D721Med (cell line): ENCODE results near the gene MAP7.

ENCODE experiments used
- DNase-seq: peaks from one replicate; pipeline ENCODE4 v3.0.0; 2011; ENCODE audit warnings: low spot score; ENCODE audit not compliant: insufficient read length
- FAIRE-seq: peaks from 2 replicates; lab custom pipeline; 2011; peaks lifted over from hg19 to GRCh38; lab: Jason Lieb, UNC
- CTCF ChIP-seq: IDR thresholded peaks from 2 replicates; pipeline ENCODE4 v1.5.1; 2012; ENCODE audit warnings: mild to moderate bottlenecking, control low read depth; ENCODE audit not compliant: insufficient read depth; ENCODE audit errors: missing control alignments

Gene MAP7

DNA sequence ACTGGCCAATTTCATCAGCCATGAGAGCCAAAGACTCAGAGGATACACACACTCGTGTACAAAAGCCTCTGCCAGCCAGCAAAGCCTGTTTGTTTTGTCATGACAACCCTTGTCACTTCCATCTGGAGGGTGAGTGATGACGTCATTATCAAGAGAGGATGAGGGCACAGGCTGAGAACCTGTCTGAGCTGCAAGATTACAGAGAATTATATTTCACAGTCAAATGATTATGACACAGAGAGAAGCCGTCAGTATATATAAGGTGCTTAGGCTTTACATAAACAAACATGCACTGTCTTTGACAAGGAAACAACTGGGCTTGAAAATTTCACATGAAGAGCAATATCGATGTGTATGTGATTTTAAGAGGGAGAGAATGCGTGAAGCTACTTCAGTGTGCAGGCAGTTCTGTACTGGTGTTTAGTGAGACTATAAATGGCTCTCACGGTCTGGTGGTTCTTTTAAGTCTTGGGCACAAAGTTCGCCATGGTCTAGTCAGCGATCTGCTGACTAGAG lies 224.1 kb downstream of the MAP7 start:
- peak; percentile 99 for FAIRE-seq
- no peak for TF ChIP-seq CTCF
- DNase-seq, result no peak

- no peak for TF ChIP-seq CTCF
- DNase-seq (no peak), FAIRE-seq (peak; percentile 46)
Observed at GRCh38 chr6:136324686-136325380, 225.4 kb downstream of the MAP7 start.

DNA sequence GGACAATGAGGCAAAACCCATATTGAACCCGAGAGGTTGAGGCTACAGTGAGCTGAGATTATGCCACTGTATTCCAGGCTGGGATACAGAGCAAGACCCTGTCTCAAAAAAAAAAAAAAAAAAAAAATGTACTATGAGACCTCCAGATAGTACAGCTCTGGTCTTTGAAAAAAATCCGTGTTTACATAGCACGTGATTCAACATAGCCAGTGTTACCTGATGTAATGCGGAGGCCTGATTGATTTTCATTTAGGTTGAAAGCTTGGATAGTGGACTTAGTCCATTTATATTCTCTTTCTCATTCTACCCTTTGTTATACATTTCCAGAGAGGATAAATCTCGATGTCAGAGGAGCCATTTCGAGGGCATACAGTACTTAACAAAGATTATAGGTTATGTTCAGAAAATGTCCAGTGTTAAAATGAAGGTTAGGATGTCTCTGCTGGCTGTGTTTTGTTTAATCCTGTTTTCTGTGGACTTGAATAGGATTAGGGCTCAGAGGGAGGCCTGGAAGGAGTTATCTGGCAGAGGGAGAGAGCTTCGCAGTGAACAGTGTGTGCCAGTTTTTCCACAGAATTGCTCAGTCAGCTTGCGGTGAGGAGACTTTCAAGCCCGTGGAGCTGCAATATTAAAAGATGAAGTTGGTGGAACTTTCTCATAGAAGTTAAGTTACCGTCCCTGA lies 226.7 kb downstream of the MAP7 start:
- FAIRE-seq (peak; percentile 90), DNase-seq (no peak)

DNA sequence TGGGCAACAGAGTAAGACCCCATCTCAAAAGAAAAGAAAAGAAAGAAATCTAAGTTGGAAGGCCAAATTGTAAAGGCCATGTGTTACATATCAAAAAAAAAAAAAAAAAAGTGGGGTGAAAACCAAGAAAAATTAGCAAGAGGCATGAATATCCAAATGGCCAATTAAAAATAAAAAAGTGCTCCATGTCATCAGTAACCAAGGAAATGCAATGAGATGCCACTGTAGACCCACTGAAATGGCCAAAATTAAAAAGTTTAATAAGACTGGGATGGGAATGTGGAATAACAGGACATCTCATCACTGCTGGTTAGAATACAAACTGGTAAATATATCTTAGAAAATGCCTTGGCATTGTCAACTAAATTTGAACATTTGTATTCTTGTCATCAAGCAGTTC lies 230.5 kb downstream of the MAP7 start:
- no peak for TF ChIP-seq CTCF
- DNase-seq (no peak), FAIRE-seq (no peak)

More for the DNA sequence above, 226.7 kb downstream of the MAP7 start:
- no peak for TF ChIP-seq CTCF

GRCh38 chr6:136318676-136319075 lies 231.5 kb downstream of the MAP7 start:
- no peak for FAIRE-seq
- no peak for DNase-seq

DNA sequence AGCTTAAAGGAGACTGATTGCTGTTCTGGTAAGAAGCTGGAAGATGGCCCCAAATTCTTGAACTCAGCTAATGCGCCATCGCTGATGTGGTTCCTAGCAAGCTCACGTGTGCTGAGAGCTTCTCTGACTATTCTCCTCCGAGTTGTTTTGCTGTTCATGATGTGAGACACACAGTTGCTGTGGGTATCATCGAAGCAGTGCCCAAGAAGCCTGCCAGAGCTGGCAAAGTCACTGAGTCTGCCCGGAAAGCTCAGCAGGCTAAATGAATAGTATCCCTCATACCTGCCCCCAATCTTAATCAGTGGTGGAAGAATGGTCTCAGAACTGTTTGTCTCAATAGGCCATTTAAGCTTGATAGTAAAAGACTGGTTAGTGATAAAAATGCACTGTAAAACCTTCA lies 232.3 kb downstream of the MAP7 start:
- no peak for FAIRE-seq

More at GRCh38 chr6:136318676-136319075, 231.5 kb downstream of the MAP7 start:
- TF ChIP-seq CTCF, result no peak

More for the DNA sequence above, 232.3 kb downstream of the MAP7 start:
- TF ChIP-seq CTCF, result no peak
- no peak for DNase-seq
